Smooth muscle cell of bladder (primary cell): ENCODE data around the gene C10orf95. TPM values are rescaled to one million over a fixed set of nuclear protein-coding genes. Genes with fewer than 3 reads are reported as not detected.

ENCODE experiments used
- total RNA-seq: library from RNA; depleted of rRNA; stranded (reverse); fragments of >200 nt; gene quantifications from 2 replicates; pipeline ENCODE4 v1.2.3, GENCODE V29; 2014

Gene C10orf95, protein sequence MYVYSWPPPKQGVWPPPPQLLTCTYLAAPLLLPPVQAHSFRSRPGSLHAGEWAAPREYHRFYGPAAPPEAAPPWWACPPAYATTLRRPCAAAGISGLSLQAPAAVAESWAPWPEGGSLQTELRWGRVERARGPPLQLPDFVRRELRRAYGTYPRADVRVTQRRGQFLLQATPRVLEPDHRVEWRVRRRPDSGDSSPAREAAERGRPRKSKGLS
- 0.14 TPM in 1 of 2 replicates, not detected in the other for total RNA-seq

DNA sequence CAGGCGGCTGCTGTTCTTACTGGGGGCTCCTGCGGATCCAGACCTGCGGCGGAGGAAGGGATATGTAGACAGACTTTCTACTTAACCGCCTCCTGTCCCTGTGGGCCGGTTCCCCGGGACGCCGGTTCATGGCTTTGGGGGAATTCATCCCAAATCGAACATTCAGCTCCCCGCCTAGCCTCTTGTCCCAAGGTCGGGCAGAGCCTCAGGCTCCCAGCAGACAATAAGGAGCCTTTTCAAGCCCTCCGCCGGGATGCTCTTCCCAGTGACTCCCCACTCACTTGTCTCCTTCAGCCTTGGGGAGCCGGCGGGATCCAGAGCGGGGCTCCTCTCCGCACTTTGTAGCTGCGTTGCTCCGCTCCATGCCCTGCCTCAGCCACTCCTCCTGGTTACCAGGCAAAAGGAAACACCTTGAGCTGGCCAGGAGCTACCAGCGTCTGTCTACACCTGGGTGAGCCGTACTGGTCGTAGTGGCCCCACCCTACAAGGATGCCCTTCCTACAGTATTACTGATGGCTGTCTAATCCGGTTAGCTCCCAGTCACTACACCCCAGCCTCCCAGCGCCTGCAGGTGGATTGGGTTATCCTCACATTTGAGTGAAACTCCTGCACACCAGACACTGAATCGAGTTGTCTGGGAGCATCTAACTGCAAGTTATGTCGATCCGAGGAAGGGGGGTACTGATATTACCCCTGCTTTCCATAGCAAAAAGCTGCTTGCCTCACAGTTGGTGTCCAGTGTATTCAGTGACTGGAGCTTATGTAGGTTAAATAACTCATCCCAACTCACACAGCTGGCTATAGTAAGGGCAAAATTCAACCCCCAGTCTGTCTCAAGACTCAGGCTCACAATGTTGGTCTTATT is at the start of gene C10orf95:
Gene C10orf95, minus strand, starts transcription at position 439 of the 865 bp plus-strand sequence. CDS start 450 bp downstream, outside the sequence.

DNA sequence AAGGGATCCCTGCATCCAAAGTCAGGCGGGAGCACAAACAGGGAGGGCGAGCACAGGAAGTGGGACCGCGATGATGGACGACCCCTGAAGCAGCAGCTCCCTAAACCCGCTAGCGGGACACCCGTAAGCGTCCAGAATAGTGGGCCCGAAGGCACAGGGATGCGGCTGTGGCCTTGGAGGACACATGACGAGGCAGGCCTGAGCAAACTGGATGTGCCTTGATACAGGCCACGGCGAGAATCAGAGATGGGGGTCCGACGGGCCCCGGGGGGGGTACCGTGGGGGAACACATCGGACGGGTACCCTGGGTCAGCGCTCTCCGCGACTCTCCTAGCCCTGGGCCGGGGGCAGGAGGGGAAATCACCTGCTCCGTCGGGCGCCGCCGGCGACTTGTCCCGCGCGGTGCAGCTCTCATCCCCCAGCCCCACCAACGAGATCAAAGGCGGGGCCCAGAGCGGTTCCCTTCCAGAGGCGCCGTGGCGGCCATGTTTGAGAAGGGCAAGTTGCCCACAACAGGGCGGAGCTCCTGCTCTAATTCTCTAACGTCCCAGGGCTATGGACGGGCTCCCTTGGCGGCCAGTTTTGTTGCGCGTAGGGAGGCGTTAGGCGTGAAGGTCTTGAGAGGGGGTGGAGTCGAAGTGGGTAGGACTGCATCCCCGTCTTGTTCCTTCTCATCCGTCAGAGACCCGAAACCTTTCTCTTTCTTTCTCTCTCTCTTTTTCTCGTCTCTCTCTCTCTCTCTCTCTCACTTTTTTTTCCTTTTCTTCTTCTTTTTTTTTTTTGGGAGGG is 19.0 kb downstream of the C10orf95 start, which contains the start of gene CUEDC2:
Gene CUEDC2, minus strand, starts transcription at position 413 of the 789 bp plus-strand sequence. CDS start 7,386 bp downstream, outside the sequence.

DNA sequence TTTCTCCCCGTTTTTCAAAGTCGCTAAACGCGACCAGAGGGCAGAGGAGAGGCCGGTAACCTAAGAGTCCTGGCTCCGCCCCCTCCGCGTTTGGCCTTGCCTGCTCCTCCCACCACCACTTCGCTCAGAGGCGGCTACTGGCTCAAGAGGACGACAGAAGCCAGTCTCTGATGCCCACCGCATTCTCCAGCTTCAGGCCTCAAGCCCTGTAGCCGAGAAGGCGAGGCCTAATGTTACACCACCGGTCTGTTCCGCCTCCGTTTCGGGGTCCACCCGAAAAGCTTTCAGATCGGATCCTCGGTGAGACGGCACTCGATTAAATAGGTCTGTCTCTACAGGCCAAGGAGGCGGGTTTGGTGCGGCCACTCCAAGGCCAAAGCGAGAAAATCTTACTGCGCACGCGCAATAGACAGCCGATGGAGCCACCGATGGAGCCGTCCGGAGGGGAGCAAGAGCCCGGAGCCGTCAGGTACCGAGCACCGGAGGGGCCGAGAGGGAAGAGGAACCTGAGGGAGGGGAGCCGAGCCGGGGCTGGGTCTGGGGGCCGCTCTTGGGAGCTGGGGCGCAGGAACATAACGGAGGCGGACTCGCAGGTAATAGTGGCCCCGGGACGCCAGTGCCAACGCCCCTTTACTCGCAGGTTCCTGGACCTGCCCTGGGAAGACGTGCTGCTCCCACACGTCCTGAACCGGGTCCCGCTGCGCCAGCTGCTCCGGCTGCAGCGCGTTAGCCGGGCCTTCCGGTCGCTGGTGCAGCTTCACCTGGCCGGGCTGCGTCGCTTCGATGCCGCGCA is 30.4 kb downstream of the C10orf95 start, which contains the start of gene FBXL15:
Gene FBXL15, plus strand, starts transcription at position 123 of the 793 bp plus-strand sequence. Its CDS starts 294 bp downstream, at position 417.

DNA sequence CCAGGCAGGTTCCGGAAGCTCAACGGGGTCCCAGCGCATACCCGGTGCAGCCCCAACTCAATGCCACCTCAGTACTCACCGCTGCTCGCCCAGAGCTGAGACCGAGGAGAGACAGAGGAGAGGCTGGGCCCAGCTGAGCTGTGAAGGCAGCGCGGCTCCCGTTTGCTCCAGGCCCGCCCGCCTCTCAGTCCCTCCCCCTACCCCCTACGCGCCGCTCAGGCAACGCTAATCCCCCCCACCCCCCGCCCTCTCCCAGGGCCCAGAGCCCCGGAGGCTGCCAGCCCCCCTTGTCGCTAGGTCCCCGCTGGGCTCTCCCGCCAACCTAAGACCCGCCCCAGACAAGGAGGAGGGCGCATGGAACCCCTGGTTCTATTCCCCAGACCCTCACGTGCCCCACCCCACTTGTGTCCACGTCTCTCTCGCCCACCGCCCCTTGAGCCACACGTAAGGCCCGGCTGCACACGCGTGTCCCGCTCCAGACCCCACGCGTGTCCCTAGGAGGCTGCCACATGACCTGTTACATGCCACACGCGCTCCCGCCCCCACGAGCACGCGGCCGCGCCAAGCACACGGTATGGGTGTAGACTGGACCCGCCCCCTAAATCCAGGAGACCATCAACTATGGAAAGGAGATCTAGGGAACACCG is 32.6 kb downstream of the C10orf95 start, which contains the start of gene PSD:
Gene PSD, minus strand, starts transcription at position 164 of the 647 bp plus-strand sequence. CDS start 1,747 bp downstream, outside the sequence.

Other genes starting within 250 kb of the C10orf95 start
- gene ELOVL3, start 225.2 kb downstream of the C10orf95 start, total RNA-seq, result 0.85 and 1.2 TPM in 2 replicates
- 0.14 and 0.18 TPM in 2 replicates for gene PITX3, start 210.0 kb downstream of the C10orf95 start, total RNA-seq
- gene GBF1, start 206.0 kb downstream of the C10orf95 start, total RNA-seq, result 17.4 and 19.4 TPM in 2 replicates
- gene NFKB2, start 55.8 kb downstream of the C10orf95 start, total RNA-seq, result 13.4 and 14.9 TPM in 2 replicates
- gene PSD, start 32.8 kb downstream of the C10orf95 start, total RNA-seq, result 3.3 and 6.3 TPM in 2 replicates
- gene FBXL15, start 30.7 kb downstream of the C10orf95 start, total RNA-seq, result 6.7 and 7.9 TPM in 2 replicates
- 48.2 and 52.5 TPM in 2 replicates for gene CUEDC2, start 19.0 kb downstream of the C10orf95 start, total RNA-seq
- 111 and 112 TPM in 2 replicates for gene ACTR1A, start 51.2 kb upstream of the C10orf95 start, total RNA-seq
- gene SUFU, start 52.4 kb upstream of the C10orf95 start, total RNA-seq, result 1.6 and 2.3 TPM in 2 replicates
- gene TRIM8, start 192.9 kb upstream of the C10orf95 start, total RNA-seq, result 50.2 and 62.6 TPM in 2 replicates